Spleen (tissue), 11 donors: ENCODE data around the gene CCDC177. TPM values are rescaled to one million over a fixed set of nuclear protein-coding genes. Genes with fewer than 3 reads are reported as not detected.
A peak's percentile ranks its signal among the peaks of the same experiment; 100 is the strongest.

ENCODE experiments used
- DNase-seq: peaks from one replicate; pipeline ENCODE4 v3.0.0-alpha.2; 2020
- H3K27ac ChIP-seq, 8 donors: fragments of 200-600 bp; sonication (generic) in 7 of 8; 1 replicate in 4 of 8; 2 replicates in 4 of 8; pipeline versions ENCODE4 v1.5.0 to v1.8.0; 2016 to 2021; ENCODE audit warnings: inconsistent platforms in 4 of 8, mild to moderate bottlenecking in 4 of 8, moderate library complexity in 1 of 8
- H3K27me3 ChIP-seq, 7 donors: fragments of 200-600 bp; sonication (generic) in 6 of 7; replicated peaks in 1 of 7; 1 replicate in 4 of 7; 2 replicates in 3 of 7; pipeline versions ENCODE4 v1.5.0 to v1.8.0; 2016 to 2021; ENCODE audit warnings: inconsistent platforms in 3 of 7, mild to moderate bottlenecking in 1 of 7
- H3K36me3 ChIP-seq, 6 donors: fragments of 200-600 bp; sonication (generic) in 5 of 6; 1 replicate in 4 of 6; 2 replicates in 2 of 6; pipeline versions ENCODE4 v1.5.0 to v1.8.0; 2016 to 2021; ENCODE audit warnings: inconsistent platforms in 2 of 6
- H3K4me1 ChIP-seq, 6 donors: fragments of 200-600 bp; sonication (generic) in 5 of 6; 1 replicate in 3 of 6; 2 replicates in 3 of 6; pipeline versions ENCODE4 v1.5.0 to v1.8.0; 2016 to 2021; ENCODE audit warnings: inconsistent platforms in 3 of 6
- H3K4me3 ChIP-seq, 8 donors: fragments of 200-600 bp; sonication (generic) in 7 of 8; 1 replicate in 4 of 8; 2 replicates in 4 of 8; pipeline versions ENCODE4 v1.5.0 to v1.8.0; 2016 to 2021; ENCODE audit warnings: inconsistent platforms in 4 of 8, mild to moderate bottlenecking in 4 of 8, moderate library complexity in 2 of 8
- H3K9me3 ChIP-seq, 8 donors: fragments of 200-600 bp; sonication (generic) in 7 of 8; 1 replicate in 4 of 8; 2 replicates in 4 of 8; pipeline versions ENCODE4 v1.5.0 to v1.8.0; 2016 to 2021; ENCODE audit warnings: inconsistent platforms in 4 of 8
- POLR2A ChIP-seq, 3 donors: fragments of 450-650 bp; IDR thresholded peaks; one replicate each; pipeline ENCODE4 v1.5.1; 2017; ENCODE audit warnings: antibody characterized with exemption in 3 of 3, mild to moderate bottlenecking in 1 of 3
- POLR2AphosphoS5 ChIP-seq, 3 donors: sonication (generic); formaldehyde crosslinking; IDR thresholded peaks; one replicate each; pipeline ENCODE4 v1.5.1; 2017; ENCODE audit warnings: antibody characterized with exemption in 3 of 3
- WGBS, 5 donors: extraction: QIAGEN DNeasy Blood & Tissue Kit in 3 of 5; methylation state at CpG; one replicate each; pipeline versions ENCODE4 v1.1.5 to v1.1.7; 2013 to 2018; 5-methylcytosine and 5-hydroxymethylcytosine counted together
- intact Hi-C: fragments of 100-400 bp; cut with DNase I; formaldehyde crosslinking; loops from one replicate; pipeline ENCODE4 v1.15.0; 2023; ENCODE audit warnings: low total_unique reads
- polyA plus RNA-seq, 3 donors: library from polyadenylated mRNA; stranded (reverse); fragments of 200-250 nt; gene quantifications; one replicate each; pipeline ENCODE4 v1.2.1, GENCODE V29; 2013
- total RNA-seq, 7 donors: library from RNA; depleted of rRNA in 3 of 7; stranded (reverse); fragments of >200 nt in 3 of 7; fragmentation: NEBNext Ultra II Directional in 4 of 7; extraction: Animal tissue kit (Norgen Biotek cat#: 25700) in 4 of 7; gene quantifications; one replicate each; pipeline versions ENCODE4 v1.1.0 to v1.2.1, GENCODE V29; 2016 to 2021
- TF ChIP-seq, protein P1 (sequence below), 11 experiments: fragments of 200-600 bp in 7 of 11; fragments of 450-650 bp in 4 of 11; sonication (generic) in 4 of 11; IDR thresholded peaks in 8 of 11; conservative IDR thresholded peaks in 3 of 11; 1 replicate in 7 of 11; 2 replicates in 4 of 11; pipeline versions ENCODE4 v1.4.0 to v1.8.0; 2016 to 2021; ENCODE audit warnings: antibody characterized with exemption in 11 of 11, inconsistent platforms in 4 of 11, mild to moderate bottlenecking in 1 of 11
- donor health status: healthy with polysubstance abuse.
- donor health status: DM: no; HTN: no; CAD: no; lungs with moderate emphysema.
- donor health status: DM: no; HTN: no; CAD: no.
- donor health status: Bipolar disorder and iron deficiency.
- donor health status: healthy.
- donor health status: DM: no; HTN: no; CAD: no.
- donor health status: DM: yes; HTN: yes; CAD: no.

Gene CCDC177
- total and polyA plus RNA-seq, 10 donors = not detected

GRCh38 chr14:69619012-69619411, 44.3 kb upstream of the CCDC177 start:
- no peaks in the 10 kb centered on the region for H3K27me3 ChIP-seq
- 51 to 76% (median 72%) methylated on average over 4 of the region's 4 CpGs for WGBS, 5 donors
- DNase-seq = no peak
- peaks cover 76 to 100% (median 99%) of the 10 kb centered on the region in 6 donors for H3K4me1 ChIP-seq
- H3K36me3 ChIP-seq = peaks cover 0 to 8% (median 0%) of the 10 kb centered on the region in 6 donors
- no peak overlapping the region for H3K4me3 ChIP-seq
- intact Hi-C loops = no loop called here
- peak overlapping the region in 7 of 8 donors; percentile 29 to 100 (median 99) for H3K27ac ChIP-seq
- H3K9me3 ChIP-seq = no peaks in the 10 kb centered on the region
- TF ChIP-seq POLR2AphosphoS5 (IDR thresholded peaks at IDR 0.05) (no peak), POLR2A (IDR thresholded peaks at IDR 0.05) (no peak)
- TF ChIP-seq, protein P1, sequence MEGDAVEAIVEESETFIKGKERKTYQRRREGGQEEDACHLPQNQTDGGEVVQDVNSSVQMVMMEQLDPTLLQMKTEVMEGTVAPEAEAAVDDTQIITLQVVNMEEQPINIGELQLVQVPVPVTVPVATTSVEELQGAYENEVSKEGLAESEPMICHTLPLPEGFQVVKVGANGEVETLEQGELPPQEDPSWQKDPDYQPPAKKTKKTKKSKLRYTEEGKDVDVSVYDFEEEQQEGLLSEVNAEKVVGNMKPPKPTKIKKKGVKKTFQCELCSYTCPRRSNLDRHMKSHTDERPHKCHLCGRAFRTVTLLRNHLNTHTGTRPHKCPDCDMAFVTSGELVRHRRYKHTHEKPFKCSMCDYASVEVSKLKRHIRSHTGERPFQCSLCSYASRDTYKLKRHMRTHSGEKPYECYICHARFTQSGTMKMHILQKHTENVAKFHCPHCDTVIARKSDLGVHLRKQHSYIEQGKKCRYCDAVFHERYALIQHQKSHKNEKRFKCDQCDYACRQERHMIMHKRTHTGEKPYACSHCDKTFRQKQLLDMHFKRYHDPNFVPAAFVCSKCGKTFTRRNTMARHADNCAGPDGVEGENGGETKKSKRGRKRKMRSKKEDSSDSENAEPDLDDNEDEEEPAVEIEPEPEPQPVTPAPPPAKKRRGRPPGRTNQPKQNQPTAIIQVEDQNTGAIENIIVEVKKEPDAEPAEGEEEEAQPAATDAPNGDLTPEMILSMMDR (IDR thresholded peaks at IDR 0.05 in 8 of 11, conservative IDR thresholded peaks at IDR 0.05 in 3 of 11) = no peak

- Histone ChIP-seq H3K36me3 (peaks cover 0 to 7% (median 0%) of the 10 kb centered on the region in 6 donors), H3K9me3 (no peaks in the 10 kb centered on the region), H3K4me3 (no peak overlapping the region), H3K27ac (peak overlapping the region; percentile 33 to 100 (median 98)), H3K27me3 (no peaks in the 10 kb centered on the region), H3K4me1 (peaks cover 81 to 100% (median 100%) of the 10 kb centered on the region in 6 donors)
- intact Hi-C loops = no loop called here
- TF ChIP-seq POLR2A (IDR thresholded peaks at IDR 0.05) (no peak), POLR2AphosphoS5 (IDR thresholded peaks at IDR 0.05) (no peak)
- TF ChIP-seq, protein P1 (IDR thresholded peaks at IDR 0.05 in 8 of 11, conservative IDR thresholded peaks at IDR 0.05 in 3 of 11) = no peak
- whole genome bisulfite sequencing, 5 donors = 0 to 27% (median 11%) methylated on average over 1 of the region's 1 CpG
- no peak for DNase-seq
These were observed 43.1 kb upstream of the CCDC177 start for GRCh38 chr14:69617796-69618195.

DNA sequence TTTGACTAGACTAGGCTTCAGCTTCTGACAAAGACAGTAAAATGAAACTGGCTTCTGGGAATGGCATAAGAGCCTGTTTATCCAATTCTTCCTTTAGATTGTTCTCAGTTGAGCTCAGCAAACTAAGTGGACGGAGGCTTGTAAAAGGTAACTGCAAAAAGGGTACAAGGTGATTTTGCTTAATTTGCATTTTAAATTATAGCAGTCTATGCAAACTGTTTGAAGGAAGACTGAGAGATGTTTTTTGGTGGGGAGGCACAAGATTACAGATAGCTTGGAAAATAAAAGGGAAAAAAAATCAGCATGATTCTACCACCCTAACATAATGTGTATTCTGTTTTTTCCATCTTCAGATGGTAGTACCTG, 41.7 kb upstream of the CCDC177 start:
- TF ChIP-seq, protein P1 (IDR thresholded peaks at IDR 0.05 in 8 of 11, conservative IDR thresholded peaks at IDR 0.05 in 3 of 11) = no peak
- no peak for TF ChIP-seq POLR2AphosphoS5 (IDR thresholded peaks at IDR 0.05)
- no peak for TF ChIP-seq POLR2A (IDR thresholded peaks at IDR 0.05)
- 26 to 49% (median 33%) methylated on average over 1 of the region's 1 CpG for WGBS, 5 donors
- peaks cover 80 to 93% (median 90%) of the 10 kb centered on the region in 6 donors for H3K4me1 ChIP-seq
- no peak for DNase-seq
- no peaks in the 10 kb centered on the region for H3K36me3 ChIP-seq
- H3K9me3 ChIP-seq = no peaks in the 10 kb centered on the region
- peak overlapping the region in 4 of 8 donors; percentile 14 to 90 (median 76) for H3K4me3 ChIP-seq
- intact Hi-C loops = no loop called here
- H3K27me3 ChIP-seq = no peaks in the 10 kb centered on the region
- peak overlapping the region; percentile 95 to 100 (median 98) for H3K27ac ChIP-seq

DNA sequence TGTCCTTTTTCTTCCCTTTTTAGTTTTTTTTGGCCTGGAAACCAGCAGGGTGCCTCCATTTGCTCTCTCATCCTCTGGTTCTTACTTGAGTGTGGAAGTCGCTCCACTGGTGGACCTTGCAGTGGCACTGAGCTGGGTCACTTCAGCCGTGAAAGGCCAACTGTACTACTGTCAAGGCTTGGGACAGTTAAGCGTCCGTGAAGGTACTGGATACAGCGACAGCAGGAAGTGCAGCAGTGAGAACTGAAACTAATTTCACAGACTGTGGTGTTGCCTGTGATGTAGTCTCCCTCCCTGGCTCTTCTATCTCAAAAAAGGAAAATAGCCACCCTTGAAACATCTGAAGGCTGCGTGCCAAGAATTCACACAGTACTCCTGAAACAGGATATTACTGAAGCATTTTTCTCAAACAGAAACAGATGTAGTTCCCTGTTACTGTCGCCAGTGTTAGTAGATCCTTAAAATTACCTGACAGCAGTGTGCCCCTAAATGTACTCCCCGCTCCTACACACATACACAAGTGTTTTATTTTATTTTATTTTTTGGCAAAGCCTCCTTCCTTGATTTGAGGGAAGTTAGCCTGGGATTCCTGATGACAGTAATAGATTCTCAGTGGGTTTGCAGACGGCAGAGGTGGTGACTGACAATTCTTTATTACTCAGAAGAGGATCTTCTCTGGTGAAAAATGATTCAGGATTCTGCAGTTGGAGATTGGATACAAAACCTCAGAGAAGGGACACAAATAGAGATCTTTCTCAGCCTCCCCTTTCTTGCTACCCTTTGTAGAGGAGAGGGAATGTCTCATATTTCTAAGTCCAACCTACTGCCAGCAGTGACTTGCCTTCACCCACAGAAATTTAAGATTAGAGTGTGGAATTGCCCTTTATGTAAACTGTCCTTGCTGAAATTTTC, 41.1 kb upstream of the CCDC177 start:
- TF ChIP-seq POLR2AphosphoS5 (IDR thresholded peaks at IDR 0.05) (peak in 2 of 3 donors; percentile 71 to 85), POLR2A (IDR thresholded peaks at IDR 0.05) (no peak)
- TF ChIP-seq, protein P1 (IDR thresholded peaks at IDR 0.05 in 8 of 11, conservative IDR thresholded peaks at IDR 0.05 in 3 of 11) = peak in 4 of 11 experiments; percentile 22 to 46 (median 36)
- intact Hi-C loops = no loop called here
- H3K27ac ChIP-seq = peak overlapping the region; percentile 95 to 100 (median 98)
- H3K9me3 ChIP-seq = no peaks in the 10 kb centered on the region
- H3K27me3 ChIP-seq = no peaks in the 10 kb centered on the region
- no peaks in the 10 kb centered on the region for H3K36me3 ChIP-seq
- 4 to 5% (median 5%) methylated on average over 9 of the region's 9 CpGs for WGBS, 5 donors
- H3K4me1 ChIP-seq = peaks cover 77 to 91% (median 88%) of the 10 kb centered on the region in 6 donors
- H3K4me3 ChIP-seq = peak overlapping the region in 6 of 8 donors; percentile 14 to 90 (median 72)
- peak; percentile 81 for DNase-seq
